Right hindlimb (tissue), 1 donor: Measurements from ENCODE around the gene MCUB.
"Not testable (repeated sequence)": the region's sequence is repeated elsewhere in the genome, so short reads cannot be mapped to it uniquely, and the experiment has no call there.

ENCODE experiments used
- DNase-seq: peaks from one replicate; pipeline ENCODE4 v3.0.0-alpha.2; 2018

MCUB gene, protein sequence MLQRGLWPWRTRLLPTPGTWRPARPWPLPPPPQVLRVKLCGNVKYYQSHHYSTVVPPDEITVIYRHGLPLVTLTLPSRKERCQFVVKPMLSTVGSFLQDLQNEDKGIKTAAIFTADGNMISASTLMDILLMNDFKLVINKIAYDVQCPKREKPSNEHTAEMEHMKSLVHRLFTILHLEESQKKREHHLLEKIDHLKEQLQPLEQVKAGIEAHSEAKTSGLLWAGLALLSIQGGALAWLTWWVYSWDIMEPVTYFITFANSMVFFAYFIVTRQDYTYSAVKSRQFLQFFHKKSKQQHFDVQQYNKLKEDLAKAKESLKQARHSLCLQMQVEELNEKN

DNA sequence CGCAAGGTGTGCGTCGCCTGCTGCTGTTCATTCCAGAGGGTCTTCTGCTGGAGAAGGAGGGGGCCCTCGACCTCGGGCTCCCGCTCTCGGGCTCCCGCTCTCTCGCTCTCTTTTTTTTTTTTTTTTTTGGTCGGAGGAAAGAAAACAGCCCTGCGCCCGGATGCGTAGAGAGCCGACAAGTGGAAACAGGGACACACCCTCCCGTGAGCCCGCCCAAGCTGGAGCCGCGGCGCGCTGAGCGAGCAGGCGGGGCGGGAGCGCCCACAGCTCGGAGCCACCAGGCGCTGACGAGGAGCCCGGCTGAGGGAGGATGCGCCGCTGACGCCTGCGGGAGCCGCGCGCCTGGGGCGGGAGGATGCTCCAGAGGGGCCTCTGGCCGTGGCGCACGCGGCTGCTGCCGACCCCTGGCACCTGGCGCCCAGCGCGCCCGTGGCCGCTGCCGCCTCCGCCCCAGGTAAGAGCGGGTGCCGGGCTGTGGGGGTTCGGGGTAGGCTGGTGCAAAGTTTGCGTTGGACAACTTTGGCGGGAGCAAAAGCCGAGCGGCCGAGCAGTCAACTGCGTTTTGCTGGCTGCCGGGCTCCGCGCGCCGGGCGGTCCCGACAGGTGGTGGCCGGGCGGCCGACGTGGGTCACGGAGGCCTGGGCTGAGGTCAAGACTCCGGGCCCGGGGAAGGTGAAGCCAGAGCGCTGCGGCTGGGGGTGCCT, at the start of gene MCUB:
MCUB (plus strand) TSS at position 264 of the 704 bp plus-strand sequence; CDS start at position 356, 92 bp downstream.
- peak; percentile 89 for DNase-seq

DNA sequence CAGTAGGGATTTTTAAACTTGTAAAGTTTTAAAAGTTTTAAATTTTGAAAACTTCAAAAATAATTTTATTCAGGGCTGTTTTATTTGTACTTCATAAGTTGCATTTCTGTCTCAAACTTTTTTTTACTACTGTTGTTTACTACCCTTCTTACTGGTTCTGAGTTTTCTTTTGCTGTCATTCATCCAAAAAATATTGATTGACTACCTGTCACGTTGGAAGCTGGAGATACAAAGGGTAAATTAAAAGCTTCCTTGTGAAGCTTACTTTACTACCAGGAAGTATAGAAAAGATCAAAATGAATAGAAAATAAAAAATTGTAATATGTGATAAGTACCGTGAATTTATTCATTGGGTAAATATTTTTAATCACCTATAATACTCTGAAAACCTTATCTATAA, 49.4 kb upstream of the MCUB start:
- no peak for DNase-seq

DNA sequence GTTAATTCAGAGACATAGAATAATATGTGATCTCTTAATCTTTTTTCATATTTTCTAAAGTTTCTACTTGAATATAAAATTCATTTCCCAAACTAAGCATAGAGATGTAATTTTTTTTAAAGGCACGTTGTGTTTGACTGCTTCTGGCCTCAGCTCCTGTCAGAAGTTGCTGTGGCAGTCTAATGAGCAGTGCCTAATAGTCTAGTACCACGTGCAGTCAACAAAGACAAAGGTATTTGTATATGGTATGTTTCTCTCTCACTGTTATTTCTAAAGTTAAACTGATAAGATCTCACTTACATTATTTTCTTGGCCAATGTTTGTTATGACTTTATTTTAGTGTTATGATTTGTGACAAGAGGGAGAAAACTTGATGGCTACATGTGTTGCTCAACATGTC, 48.6 kb upstream of the MCUB start:
- no peak for DNase-seq

DNA sequence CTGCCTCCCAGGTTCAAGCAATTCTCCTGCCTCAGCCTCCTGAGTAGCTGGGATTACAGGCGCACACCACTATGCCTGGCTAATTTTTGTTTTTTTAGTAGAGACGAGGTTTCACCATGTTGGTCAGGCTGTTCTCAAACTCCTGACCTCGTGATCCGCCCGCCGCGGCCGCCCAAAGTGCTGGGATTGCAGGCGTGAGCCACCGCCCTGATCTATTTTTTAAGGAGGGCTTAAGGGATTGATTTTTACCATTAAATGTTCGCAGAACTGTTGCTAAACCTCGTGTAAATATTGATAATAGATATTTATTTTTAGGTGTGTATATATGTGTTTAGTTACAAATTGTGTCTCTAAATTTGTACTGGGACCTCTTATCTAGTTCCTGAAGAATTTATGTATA, 46.7 kb upstream of the MCUB start:
- DNase-seq: not testable (repeated sequence)

DNA sequence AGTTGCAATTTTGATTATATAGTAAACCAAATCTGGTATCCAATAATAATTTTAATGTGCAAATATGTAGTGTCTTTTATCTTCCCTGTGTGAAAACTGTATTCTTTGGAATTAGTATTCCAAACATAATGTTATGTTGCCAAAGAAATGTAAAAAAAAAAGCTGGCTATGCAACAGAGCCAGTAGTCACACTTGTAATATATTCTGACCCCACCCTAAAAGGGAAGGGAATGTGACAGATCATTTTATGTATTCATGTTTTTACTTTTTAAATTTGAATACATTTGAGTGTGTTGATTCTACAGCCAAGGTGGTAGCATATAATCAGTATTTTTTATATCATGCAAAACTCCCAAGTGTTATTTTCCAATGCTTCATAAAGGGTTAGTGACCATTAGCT, 27.9 kb upstream of the MCUB start:
- no peak for DNase-seq

DNA sequence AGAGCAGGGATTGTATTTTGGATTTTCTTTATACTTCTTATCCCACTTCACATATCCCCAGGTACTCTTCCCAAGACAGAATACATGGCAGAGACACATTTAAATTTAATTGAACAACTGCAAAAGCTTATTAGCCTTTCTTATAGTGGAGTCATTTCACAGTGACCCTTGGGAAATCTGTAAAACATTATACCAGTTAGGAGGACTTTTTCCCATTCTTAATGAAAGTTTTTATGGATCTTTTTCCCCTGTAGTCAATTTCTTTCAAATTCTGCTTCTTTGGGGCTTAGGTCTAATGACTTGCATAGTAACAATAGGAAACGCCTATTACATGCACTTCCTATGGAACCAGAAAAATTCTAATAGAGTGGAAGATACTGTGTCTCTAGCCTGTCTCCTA, 14.6 kb upstream of the MCUB start:
- DNase-seq: no peak

DNA sequence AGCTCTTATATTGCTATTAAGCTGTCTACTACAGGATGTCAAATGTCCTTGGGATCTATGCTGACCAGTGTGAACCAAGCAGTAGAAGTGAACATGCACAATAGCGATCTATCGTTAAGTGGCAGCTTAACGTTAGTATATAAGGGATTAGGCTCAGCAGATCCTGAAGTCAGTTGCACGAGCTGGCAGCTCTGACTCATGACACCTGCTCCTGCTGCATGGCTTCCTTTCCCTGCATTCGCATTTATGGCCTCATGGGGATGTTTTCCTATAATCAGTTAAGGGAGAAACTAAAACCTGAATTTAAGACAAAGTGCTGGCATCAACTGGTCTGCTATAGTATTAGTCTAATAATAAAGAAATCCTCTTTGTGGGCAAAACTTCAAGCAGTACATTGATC, 12.7 kb upstream of the MCUB start:
- DNase-seq: no peak

DNA sequence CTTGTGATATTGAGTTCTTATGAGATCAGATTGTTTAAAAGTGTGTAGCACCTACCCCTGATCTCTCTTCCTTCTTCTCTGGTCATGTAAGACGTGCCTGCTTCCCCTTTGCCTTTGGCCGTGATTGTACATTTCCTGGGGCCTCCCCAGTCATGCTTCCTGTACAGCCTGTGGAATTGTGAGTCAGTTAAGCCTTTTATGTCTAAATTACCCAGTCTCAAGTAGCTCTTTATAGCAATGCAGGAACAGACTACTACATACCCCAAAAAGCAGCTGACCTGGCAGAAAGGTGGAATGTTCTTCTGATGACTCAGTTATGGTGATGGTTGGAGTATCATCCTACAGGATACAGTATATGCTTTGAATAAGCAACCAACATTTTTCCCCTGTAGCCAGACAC, 11.4 kb upstream of the MCUB start:
- DNase-seq: no peak

DNA sequence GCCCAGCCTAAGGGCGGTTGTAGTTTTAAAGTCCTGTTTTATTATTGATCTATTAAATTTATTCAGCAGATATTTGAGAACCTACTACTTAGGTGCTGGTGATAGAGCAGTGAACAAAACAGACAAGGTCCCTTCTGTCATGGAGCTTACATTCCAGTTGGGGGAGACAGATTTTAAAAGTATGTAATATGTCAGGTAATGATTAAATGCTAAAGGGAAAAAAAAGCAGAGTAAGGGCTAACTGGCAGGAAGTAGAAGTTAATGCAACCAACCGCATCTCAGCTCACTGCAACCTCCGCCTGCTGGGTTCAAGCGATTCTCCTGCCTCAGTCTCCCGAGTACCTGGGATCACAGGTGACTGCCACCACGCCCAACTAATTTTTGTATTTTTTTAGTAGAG, 7.8 kb upstream of the MCUB start:
- no peak for DNase-seq

DNA sequence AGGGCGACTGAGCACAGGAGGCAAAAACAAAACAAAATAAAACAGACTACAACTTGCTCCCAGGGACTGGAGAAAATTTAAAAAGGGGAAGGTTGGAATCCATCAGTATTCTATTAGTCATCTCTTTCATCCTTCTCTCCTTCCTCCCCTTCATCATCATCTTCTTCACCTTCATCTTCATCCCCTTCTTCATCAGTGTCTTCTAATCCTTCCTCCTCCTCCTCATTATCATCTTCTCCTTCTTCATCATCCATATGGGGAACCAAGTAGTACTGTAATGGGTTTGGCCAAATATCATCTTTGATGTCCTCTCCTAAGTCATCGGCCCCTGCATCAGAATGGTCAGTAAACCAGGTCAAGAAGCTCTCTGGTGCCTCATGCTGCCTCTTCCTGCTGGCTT, 6.9 kb upstream of the MCUB start:
- DNase-seq: no peak

DNA sequence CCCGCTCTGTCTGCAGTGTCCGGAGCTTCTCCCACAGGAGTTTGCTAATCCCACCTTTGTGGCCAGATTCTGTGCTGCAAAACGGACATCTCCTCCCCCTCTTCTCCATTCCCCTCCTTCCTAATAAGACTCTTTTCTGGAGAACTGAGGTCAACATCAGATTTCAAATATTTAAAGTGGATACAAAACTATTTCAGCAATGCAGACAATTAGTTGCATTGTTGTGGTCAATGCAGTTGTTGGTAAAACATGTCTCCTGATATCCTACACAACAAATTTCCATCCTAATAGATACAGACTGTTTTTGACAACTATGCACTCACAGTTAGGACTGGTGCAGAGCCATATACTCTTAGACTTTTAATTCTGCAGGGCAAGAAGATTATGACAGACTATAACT, 5.1 kb upstream of the MCUB start:
- no peak for DNase-seq

DNA sequence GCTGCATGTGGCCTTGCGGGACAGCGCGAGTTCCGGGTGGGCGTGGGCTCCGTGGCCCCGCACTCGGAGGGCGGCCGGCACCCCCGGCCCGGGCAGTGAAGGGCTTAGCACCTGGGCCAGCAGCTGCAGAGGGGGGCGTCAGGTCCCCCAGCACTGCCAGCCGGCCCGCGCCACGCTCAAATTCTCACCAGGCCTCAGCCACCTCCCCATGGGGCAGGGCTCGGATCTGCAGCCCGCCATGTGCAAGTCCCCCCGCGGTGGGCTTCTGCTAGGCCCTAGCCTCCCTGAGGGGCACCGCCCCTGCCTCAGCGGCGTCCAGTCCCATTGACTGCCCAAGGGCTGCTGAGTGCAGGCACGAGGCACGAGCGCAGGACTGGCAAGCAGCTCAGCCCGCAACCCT, 2.6 kb upstream of the MCUB start:
- DNase-seq: no peak

DNA sequence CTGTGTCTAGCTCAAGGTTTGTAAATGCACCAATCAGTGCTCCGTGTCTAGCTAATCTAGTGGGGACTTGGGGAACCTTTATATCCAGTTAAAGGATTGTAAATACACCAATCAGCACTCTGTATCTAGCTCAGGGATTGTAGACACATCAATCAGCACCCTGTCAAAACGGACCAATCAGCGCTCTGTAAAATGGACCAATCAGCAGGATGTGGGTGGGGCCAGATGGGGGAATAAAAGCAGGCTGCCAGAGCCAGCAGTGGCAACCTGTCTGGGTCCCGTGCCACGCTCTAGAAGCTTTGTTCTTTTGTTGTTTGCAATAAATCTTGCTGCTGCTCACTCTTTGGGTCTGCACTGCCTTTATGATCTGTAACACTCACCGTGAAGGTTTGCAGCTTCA, 2.0 kb upstream of the MCUB start:
- not testable (repeated sequence) for DNase-seq

DNA sequence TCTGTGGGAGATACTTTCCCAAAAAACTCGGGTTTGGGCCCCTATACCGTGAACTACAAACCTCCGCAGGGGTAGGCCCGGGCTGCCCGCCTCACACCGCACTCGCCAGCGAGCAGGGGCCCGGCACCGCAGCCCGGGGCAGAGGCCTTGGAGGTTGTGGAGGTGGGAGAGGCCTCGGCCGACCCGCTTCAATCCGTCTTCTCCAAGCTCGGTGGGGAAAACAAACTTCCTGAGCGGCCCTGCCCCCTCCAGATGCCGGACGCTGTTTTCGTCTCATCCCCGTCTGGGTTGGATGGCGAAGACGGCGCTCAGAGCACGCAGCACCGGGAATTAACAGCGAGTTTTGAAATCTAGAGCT, 442 bp upstream of the MCUB start:
- peak; percentile 51 for DNase-seq

DNA sequence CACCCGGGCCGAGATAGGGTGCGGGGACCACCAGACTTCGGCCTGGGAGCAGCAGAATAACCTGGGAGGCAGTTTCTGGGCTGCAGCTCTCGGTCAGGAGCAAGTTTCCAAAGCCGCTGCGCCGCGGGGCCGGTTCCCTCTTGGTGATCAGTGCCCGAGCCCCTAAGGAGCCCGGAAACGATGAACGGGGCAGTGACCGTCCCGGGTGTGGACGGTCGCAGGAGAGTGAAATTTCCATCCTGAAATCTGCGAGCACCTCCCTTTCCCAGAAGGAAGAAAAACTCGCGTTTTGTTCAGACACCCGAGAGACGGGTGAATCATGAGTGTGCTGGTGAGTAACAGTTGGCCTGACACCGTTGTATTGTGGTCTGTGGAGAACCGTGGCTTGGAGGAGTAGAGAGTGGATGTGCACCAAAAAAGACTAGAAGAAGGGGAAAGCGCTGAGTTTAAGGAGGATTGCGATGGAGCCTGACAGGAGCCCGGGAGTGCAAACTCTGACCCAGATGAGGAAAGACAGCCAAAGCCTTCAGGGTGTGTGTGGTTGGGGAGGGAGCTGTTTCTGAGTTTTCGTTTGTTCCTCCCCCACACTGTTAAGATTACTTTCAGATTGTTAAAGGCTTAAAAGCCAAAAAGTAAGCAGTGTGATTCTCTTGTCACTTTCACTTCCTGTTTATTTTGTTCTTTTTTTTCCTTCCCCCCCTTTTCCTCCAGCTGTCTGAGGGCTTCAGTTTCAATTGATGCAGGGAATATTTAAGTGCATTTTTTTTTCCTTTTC, 828 bp downstream of the MCUB start:
- DNase-seq: peak; percentile 51

DNA sequence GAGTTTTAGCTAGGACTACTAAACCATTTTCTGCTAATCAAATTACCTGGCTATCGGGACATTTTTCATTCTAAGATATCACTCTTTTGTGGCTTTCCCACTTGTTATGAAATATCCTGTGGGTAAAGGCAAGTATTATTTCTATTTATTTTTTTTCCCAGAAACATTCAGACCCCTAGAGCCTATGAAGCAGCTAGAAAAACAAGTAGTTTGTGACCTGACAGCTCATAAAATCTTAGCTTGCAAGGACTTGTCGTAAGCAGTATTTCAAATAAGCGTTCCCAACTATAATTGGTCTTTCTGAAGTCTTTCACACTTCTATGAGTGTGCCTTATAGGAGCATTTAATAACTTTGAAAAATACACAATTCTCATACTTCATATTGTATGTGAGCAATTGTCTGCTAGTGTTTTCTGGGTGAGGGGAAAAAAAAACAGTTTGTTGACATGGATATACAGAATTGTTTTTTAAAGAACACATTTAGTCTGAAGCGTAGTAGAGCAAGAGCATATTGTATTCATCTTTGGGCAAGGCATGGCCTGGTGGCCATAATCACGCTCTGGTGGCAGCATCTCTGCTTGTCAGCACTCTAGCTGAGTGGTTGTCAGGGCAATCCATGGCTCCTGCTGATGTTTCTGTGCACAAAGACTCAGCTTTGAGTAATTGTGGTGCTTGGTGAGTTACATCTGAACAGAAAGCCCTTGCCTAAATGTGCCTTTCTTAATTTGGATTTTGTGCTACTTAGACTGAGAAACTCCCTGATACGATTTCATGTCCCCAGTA, 2.6 kb downstream of the MCUB start:
- DNase-seq: no peak

DNA sequence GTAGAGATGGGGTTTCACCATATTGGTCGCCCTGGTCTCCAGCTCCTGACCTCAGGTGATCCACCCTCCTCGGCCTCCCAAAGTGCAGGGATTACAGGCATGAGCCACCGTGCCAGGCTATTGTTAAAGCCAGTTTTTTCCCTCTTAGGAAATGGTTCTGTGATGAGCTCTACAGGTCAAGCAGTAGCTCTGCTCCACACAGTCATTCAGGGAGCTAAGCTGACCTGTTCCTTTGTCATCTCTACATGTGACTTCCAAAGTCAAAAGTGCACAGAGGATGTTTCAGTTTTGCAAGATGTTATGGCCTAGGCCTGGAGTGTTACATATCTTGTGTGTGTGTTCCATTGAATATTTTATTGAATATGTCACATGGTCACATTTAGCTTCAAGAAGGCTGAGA, 11.4 kb downstream of the MCUB start:
- no peak for DNase-seq

DNA sequence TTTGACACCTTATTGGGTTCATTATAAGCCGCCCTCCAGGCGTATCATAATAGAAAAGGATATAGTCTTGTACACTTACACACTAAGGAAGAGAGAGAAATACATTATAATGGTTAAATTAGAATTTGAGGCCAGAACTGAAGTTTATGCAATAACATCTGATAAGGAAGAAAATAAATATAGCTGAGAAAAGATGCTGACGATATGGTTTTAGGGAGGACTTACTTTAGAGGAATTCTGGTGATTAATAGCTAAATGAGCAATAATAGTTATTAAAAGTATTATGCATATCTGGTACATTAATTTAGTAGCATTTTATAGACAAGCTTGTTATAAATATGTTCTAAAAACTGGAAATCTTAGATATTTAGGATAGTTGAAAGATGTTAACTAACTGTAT, 12.1 kb downstream of the MCUB start:
- DNase-seq: no peak

DNA sequence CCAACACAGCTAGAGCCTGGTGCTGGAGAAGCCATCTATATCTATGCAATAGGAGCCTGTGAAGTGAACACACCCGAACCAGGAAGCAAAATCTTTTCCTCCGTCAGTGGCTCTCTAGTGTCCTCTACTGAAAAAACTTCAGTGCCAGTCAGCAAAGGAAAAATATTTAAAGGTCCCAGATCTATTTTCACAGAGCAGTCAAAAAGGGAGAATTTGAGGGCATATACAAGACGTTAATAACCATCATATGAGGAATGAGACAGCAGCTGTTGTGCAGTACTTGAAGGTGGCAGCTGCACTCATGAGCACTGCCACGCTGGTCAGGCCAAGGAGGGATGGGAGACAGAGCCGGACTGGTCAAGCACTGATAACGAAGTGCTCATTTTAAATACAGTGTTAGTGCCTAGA, 14.4 kb downstream of the MCUB start:
- DNase-seq: no peak

DNA sequence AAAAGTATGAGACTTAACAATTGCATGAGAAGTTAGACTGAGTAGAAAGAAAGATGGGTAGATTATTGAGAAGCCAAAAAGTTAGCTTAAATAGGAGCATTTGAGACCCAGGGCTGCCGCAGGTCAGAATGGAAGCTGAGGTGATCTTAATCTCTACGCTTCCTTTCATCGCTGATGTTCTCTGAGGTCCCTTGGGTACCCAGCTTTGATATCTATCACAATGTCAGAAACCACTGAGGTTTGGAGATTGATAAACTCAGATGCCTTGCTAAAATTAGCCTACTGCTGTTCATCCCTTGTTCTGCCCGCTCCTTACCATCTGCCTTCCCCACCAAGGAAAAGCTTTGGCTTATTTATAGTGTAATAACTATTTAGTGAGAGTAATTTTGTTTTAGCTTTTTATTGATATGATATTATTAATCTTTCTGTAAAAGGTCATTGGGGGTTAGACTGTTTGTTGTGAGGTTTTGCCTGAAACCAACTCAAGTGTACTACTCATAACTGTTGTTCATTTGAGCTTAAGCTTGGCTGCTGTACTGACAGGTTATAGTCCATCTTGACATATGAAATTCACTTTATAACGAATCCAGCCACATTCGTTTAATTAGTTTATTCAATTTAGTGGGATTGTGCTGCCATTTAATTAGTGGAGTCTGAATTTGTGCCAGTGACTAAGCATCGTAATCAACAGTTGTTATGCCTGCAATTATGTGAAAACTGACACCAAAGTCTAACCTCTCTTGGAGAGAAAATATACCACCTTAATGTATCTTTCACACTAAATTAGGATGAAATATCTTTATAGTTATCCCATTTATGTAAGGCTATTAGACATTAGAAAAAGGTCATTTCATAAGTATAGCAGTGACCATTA, 15.1 kb downstream of the MCUB start:
- no peak for DNase-seq

DNA sequence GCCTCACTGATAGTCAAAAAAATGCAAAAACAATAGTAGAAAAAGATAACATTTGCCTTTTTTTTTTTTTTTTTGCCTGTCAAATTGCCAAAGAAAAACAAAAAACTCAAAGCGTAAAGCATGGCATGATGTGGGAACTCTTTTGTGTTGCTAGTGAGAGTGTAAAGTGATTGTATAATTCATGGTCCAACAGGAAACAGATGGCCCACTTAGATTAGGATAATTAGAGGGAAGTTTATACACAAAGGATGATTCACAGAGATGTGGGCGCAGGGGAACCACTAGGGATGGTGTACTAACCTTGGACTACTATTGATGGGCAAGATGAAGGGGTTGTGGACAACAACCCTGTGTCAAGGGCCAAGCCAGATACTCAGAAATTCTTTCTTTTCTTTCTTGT, 16.4 kb downstream of the MCUB start:
- no peak for DNase-seq

DNA sequence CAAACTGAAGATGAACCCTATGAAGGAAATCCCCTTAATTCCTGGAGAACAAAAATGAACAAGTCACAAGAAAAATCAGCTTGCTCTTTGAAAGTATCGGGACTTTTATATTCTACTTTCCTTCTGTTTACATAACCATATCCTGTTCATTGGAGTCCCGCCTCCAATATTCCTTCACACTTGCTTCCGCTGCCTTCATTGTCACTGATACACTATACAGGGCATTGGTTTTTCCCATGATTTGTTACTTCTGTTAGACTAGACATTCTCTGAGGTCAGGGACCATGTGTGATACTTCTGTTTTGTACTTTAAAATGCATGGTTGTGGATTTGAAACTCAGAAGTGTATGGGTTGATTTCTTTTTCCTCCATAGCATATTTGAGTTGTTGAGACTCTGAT, 18.8 kb downstream of the MCUB start:
- no peak for DNase-seq
